Measurements from ENCODE around the gene ALDH1A1.

ALDH1A1 gene

GRCh38 chr9:72924154-72924790 is 28.6 kb downstream of the ALDH1A1 start:
- DNase-seq (ENCODE audit: low read depth) = no peak
- no peak for TF ChIP-seq CTCF (IDR thresholded peaks at IDR 0.05; ENCODE audit: insufficient read depth, low read depth, low read length, missing control alignments)
- no peak overlapping the region for H3K4me3 ChIP-seq (ENCODE audit: low read depth, low read length)

- no peak for TF ChIP-seq CTCF (IDR thresholded peaks at IDR 0.05; ENCODE audit: insufficient read depth, low read depth, low read length, missing control alignments)
- no peak overlapping the region for H3K4me3 ChIP-seq (ENCODE audit: low read depth, low read length)
Observed at GRCh38 chr9:72923077-72923476, 29.8 kb downstream of the ALDH1A1 start.

GRCh38 chr9:72921888-72922654 is 30.8 kb downstream of the ALDH1A1 start:
- H3K4me3 ChIP-seq (ENCODE audit: low read depth, low read length) = no peak overlapping the region
- TF ChIP-seq CTCF (IDR thresholded peaks at IDR 0.05; ENCODE audit: insufficient read depth, low read depth, low read length, missing control alignments) = no peak
- DNase-seq (ENCODE audit: low read depth) = no peak

More at GRCh38 chr9:72923077-72923476, 29.8 kb downstream of the ALDH1A1 start:
- no peak for DNase-seq (ENCODE audit: low read depth)

GRCh38 chr9:72919246-72919945 is 33.5 kb downstream of the ALDH1A1 start:
- H3K4me3 ChIP-seq (ENCODE audit: low read depth, low read length) = no peak overlapping the region
- DNase-seq (ENCODE audit: low read depth) = no peak
- TF ChIP-seq CTCF (IDR thresholded peaks at IDR 0.05; ENCODE audit: insufficient read depth, low read depth, low read length, missing control alignments) = no peak

GRCh38 chr9:72917892-72918509 is 34.9 kb downstream of the ALDH1A1 start:
- H3K4me3 ChIP-seq (ENCODE audit: low read depth, low read length) = no peak overlapping the region
- no peak for DNase-seq (ENCODE audit: low read depth)
- TF ChIP-seq CTCF (IDR thresholded peaks at IDR 0.05; ENCODE audit: insufficient read depth, low read depth, low read length, missing control alignments) = no peak

GRCh38 chr9:72915659-72916058 is 37.2 kb downstream of the ALDH1A1 start:
- TF ChIP-seq CTCF (IDR thresholded peaks at IDR 0.05; ENCODE audit: insufficient read depth, low read depth, low read length, missing control alignments) = no peak
- no peak overlapping the region for H3K4me3 ChIP-seq (ENCODE audit: low read depth, low read length)
- no peak for DNase-seq (ENCODE audit: low read depth)

Measured in GM12865 (cell line).